GM19025 (cell line): ENCODE results near the gene TMEM161A.
"Not testable (repeated sequence)": the region's sequence is repeated elsewhere in the genome, so short reads cannot be mapped to it uniquely, and the experiment has no call there.

Experiments used
- ATAC-seq: cut with Tn5 transposase; IDR thresholded peaks from one replicate; pipeline ENCODE4 v1.9.1; 2021; ENCODE audit warnings: mild to moderate bottlenecking, low read depth, moderate library complexity; ENCODE audit not compliant: unreplicated experiment

The TMEM161A gene

DNA sequence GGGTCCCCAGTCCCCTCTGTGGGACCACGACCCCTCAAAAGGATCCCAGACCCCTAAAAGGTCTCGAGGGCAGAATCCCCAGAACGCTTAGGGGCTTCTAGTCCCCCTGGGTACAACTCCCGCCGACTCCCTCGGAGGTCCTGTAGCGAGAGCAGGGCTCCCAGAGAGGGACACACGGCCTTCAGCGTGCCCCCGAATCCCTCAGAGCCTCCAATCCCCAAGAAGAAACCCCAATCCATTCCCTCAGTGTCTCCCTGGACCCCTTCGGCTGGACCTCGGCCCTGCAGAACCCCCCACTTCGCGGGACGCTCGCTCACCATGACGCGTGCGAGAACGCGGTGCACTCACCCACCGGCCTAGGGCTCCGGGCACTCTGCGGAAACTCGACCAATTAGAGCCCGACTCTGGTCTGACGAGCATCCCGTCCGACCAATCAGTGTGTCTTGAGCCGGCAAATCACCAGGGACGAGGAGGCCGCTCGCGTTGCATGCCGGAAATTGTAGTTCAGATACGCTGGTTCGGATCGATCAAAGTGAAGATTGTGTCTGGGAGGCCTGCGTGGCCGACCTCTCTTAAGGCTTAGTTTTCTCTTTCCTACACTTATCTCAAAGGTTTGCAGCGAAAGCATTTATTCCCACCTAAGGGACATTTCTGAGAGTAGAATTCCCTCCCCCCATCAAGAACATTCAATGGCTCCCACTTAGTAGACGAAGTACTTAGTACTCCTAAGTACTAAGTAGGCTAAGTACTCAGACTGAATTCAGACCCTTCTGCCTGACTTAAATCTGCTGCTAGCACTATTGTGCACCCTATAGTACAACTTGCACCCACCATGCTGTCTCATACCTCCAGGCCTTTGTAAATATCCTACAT, at the start of gene TMEM161A:
TSS of gene TMEM161A (minus strand) at position 370 of the 873 bp plus-strand sequence. CDS start at position 320, 50 bp downstream.
- peak; percentile 99 for ATAC-seq

DNA sequence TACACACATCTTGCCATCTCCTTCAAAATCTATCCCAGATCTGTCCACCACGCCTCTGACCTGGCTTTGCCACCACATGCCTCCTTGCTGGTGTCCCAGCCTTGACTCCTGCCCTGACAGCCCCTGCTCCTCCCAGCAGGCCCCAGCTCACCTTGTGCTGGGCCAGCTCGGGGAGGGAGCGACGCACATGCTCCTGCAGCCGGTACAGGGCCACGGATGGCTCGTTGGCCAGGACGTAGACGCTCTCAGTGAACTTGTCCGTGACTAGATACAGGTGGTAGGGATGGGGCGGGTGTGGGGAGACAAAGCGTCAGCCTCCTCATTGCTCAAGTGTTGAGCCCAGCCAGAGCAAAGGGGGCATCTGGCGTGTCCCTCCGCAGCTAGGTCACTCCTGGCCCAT, 48.5 kb upstream of the TMEM161A start:
- no peak for ATAC-seq

DNA sequence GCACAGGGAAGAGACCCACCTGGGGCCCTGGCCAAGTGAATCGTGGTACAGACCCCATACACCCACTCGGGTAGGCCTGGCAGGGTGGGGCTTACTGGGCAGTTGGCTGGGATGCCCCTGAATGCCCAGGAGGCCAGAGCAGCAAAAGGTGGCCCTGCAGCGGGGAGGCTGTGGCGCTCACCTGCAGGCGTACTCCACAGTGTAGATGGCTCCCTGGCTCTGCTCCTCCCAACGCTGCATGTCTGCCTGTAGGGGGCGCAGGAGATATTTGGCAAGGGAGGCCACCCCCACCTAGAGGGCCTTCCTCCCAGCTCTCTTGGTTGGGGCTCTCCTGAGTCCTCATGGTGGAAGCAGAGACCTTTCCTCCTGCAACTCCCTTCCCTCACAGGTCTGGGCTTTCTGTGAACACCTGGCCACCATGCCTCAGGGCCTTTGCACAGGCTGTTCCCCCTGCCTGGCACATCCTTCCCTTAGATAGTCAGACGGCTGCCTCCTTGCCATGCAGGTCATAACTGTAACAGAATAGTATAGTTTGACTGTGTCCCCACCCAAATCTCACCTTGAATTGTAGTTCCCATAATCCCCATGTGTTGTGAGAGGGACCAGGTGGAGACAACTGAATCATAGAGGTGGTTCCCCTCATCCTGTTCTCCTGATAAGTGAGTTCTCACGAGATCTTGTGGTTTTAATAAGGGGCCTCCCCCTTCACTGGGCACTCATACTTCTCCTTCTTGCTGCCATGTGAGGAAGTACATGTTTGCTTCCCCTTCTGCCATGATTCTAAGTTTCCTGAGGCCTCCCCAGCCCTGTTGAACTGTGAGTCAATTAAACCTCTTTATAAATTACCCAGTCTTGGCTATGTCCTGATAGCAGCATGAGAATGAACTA, 47.8 kb upstream of the TMEM161A start:
- no peak for ATAC-seq

DNA sequence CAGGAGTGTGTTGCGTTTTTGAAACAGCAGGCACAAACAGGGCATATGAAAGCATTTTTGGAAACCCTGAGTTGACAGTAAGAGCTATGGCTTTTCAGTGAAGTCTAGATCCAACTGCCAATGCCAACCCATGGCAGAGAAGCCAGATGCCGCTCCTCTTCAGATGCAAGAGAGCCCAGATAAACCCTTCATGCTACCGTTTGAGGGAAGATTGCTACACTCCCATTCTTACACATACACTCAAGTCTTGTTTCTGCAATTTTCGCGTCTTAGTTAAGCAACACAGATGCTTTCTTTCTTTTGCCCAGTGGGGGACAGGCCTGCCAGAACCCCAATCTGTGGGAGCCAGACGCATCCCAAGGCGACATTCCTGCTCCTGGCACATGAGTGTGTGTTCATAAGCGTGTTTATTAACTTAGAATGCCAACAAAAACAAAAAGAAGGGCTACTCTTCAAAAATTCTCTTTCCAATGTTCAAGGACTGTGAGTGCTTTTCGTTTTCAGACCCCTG, 43.3 kb upstream of the TMEM161A start:
- ATAC-seq: no peak

DNA sequence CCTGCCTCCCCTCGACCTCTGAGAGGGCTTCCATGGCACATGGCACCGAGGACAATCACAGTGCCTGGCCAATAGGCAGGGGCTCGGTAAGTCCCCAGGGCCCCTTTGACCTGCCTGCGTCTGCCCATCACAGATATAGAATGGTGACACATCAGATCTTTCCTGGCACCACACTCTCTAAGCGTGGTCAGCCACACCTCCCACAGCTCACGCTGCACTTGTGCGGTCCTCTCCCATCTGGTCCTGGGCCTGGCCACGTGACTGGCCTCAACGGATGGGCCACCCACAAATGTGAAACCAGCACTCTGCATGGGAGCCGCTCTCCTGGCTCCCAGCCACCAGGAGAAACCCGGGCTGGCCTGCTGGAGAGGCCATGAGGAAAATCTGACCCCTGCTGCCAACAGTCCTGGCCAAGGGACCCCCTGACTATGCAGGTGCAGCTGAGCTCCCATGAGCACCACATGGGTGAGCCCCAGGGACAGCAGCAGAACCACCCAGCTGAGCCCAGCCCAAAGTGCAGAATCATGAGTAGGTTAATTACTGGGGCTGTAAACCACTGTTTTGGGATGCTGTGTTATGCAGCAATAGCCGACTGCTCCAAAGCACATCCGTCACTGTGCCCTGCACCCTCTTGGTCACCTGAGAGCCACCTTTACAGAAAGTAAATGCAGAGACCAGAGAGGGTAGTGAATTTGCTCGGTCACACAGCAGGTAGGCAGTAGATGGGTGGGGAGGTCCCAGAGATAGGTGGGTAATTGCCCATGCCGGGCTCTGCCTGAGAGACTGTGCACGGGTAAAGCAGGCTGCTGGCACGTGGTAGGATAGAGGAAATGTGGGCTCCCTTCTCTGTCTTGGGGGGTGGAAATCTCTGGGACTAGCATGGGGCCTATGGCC, 41.5 kb upstream of the TMEM161A start:
- ATAC-seq: no peak

DNA sequence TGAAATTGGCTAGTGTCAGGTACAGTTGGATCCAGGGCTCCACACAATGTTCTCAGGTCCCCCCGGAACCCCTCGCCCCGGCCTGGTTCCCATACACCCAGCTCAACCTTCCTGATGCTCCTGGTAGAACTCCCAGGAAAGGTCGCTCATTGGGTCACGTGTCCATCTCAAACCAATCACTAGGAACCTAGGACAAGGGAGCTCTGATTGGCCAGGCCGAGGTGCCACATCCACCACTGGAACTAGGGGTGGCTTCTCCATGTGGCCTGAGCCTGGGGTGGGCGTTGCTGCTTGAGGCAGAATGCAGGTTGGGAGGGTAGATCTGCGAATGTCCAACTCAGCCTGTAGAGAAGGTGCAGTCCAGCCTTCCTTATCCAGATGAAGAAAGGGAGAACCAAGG, 38.7 kb upstream of the TMEM161A start:
- ATAC-seq: no peak

DNA sequence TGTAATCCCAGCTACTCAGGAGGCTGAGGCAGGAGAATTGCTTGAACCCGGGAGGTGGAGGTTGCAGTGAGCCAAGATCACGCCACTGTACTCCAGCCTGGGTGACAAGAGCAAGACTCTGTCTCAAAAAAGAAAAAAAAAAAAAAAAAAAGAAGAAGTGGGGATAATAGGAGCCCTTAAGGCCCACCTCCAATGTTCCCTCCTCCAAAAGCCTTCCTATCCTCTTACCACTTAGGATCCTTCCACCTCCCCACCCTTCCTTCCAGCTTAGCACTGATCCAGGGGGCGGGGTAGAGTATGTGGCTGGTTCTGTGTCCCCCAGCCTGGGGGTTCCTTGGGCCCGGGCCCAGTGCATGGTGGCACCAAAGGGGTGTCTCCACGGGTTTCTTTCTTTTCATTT, 35.0 kb upstream of the TMEM161A start:
- ATAC-seq: not testable (repeated sequence)

DNA sequence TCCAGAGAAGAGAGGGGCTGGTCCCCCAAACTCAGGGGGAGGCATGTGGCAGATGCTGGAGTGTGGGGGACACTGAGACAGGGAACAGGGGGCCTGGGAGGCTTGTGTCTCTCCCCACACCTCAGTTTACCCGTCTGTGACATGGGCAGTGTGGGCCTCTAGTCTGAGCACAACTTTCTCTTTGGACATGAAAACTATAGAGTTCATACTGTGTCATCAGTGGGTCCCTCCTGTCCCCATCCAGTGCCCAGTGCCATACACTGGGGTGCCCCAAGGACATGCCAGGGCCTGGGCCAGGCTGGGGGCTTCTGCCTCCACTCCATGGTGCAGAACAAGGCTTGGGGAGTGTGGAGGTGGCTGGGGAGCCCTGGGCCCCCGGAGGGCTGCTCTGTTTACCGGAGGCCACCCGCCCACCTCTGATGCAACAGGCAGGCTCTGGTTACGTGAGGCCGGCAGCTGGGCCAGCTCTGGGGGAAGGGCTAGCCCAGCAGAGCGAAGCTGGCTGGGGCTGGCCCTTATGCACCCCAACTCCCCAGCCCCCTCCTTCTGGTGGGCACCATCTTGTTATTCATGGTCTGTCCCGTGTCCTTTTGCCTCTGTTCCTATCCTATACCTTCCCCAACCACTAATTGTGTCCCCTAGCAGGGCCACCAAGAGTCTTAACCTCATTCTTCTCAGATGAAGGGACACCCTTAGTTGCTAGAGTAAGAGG, 33.7 kb upstream of the TMEM161A start:
- ATAC-seq: no peak

DNA sequence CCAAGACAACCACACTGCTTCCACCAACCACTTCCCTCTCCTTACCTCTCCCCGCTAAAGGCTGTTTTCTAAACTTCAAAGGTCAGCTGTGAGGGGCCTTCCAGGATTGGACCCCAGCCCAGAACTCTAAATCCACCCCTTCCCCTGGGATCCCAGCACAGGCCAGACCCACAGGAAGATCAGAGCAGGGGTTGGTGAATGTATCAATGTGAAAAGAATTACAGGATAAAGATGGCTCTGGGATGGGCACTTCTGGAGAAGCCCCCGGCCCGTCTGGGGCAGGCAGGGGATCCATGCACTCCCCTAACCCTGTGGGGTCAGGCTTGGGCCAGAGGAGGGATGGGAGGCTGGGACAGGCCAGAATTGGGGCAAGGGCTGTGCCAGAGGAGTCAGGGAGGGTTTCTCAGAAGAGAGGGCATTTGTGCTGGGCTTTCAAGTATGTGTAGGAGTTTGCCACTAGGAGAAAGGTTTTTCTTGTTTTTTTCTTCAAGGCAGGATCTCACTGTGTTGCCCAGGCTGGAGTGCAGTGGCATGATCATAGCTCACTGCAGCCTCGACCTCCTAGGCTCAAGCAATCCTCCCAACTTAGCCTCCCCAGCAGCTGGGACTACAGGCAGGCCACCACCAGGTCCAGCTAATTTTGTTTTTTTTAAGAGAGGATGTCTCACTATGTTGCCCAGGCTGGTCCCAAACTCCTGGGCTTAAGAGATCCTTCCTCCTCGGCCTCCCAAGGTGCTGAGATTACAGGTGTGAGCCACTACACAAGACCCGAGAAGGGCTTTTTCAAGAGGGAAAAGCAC, 32.8 kb upstream of the TMEM161A start:
- no peak for ATAC-seq

DNA sequence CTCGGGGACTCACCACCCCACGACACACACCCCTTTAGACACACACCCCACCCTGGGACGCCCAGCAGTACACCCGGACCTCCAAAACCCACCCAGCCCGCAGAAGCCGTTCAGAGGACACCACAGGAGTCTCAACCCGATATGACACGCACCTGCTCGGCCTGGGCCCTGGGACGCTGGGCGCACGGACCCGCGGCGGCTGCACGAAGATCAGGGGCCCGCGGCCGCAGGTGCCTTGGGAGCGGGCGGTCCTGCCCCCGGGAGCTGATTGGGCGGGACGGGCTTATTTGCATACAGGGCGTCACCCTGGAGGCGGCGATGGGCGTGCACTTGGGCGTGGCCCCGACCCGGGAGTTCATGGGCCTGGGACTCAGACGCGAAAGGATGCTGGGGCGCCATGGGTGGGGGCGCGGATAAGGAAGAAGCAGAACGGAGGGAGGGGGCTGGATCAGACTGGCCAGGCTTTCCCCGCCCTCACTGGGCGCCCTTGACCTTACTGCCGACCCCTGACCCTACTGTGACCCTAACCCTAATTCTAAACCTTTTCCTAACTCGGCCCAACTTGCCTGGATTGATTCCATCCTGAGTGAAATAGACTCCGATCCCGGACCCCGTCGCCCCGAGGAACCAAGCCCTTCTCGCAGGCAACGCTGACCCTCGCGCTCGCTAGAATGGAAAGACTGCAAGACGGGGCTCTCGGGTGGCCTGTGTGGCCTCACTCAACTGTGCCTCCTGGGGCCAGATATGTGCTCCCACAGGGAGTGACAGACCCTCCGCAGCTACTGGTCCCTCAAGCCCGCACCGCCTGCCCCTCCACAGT, 32.0 kb upstream of the TMEM161A start, which contains the start of gene MEF2B:
TSS of gene MEF2B (minus strand) at position 211 of the 820 bp plus-strand sequence. CDS start 19,528 bp downstream, outside the sequence.
- peak; percentile 84 for ATAC-seq

DNA sequence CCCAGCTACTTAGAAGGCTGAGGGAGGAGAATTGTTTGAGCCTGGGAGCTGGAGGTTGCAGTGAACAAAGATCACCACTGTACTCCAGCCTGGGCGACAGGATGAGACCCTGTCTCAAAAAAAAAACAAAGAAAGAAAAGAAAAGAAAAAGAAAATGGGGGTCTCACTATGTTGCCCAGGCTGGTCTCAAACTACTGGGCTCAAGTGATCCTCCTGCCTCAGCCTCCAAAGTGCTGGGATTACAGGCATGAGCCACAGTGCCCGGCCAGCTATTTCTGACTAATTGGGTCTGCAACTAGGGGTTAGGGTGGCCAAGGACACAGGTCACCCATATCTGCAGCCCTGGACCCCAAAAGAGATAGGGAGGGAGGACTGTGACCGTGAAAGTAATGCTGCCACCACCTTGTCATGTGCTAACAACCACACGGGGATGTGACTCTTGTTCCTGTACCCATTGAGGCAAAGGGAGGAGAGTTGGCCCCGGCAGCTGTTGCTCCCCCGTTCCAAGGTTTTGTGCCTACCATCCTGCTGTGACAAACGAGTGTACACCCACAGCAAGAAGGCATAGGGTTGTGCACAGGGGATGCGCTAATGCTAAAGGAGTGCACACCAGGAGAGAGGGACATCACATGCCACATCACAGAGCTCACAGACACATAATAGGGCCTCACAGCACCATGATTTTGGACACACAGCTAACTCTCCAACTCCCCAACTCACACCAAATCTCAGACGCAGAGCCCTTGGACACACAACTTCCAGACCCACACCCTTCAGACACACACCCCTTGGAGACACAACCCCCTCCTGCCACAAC, 31.2 kb upstream of the TMEM161A start:
- no peak for ATAC-seq

DNA sequence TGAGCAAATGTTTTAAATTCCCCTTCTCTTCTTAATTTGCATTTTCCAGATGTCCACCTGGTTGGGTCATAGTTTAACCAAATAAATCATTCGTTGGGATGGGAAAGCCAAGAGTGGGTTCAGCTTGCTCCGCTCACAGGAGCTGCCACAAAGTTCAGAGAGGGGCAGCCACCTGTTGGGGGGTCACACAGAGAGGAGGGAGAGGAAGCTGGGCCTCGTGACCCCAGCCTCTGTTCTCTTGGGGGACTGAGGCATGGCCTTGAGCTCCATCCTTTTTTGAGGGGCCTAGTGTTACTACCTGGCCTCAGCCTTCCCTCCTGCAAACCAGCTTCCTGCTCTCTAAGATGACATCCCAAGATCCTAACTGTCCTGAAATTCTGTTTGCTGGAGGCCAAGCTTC, 29.3 kb upstream of the TMEM161A start:
- no peak for ATAC-seq

DNA sequence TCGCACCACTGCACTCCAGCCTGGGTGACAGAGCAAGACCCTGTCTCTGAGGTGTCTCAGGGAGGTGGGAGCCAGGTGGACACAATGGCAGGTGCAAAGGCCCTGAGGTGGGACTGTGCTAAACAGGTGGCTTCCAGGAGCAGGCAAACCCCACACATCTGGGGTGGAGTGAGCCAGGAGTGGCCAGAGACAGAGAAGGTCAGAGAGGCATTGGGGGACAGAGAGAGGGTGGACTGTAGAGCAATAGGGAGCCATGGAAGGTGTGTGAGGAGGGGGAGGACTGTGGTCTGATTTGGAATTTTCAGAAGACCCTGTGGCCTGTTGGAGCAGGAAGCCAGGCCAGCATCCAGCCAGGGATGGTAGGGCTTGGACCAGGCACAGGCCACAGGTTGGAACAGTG, 27.1 kb upstream of the TMEM161A start:
- ATAC-seq: no peak

DNA sequence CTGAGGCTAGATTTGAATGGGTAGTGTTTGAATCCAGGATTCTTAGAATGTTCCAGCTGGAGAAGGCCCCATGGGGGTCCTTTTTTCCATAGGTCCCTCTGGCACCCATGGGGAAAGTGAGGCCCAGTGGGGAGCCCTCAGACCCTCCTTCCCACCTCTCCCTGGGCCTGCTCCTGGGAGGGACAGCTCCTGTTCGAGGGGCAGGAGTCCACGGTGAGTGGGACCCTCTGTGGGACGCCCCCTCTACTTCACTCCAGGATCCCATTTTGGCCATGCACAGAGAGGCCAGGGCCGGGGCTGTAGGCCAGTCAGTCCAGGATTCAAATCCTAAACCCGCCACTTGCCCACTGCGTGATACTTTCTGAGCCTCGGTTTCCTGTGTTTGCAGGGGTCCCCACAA, 24.2 kb upstream of the TMEM161A start:
- no peak for ATAC-seq

DNA sequence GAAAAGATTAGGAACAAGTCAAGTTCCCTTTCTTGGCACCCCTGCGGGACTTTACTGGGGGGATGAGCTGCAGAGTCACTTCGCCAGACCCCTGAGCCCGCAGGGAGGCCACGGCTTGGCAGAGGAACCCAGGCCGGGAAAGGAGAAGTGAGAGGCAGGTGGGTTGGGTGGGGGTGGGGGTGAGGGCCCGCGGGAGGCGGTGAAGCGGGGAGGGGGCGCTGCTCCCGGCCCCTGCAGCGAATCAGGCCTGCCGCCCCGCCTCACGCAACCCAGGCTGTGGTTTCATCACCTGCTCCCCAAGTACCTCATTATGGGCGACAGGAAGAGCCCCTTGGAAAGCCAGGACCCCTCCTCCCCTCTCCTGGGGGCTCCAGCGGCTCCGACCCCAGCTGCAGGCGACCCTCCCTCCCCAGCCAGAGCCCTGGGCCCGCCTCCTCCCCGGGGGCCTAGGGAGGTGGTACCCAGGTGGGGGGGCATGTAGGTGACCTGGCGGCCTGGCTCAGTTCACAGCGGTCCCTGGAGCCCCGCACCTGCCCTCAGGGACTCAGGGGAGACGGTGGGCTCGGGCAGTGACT, 22.3 kb upstream of the TMEM161A start:
- no peak for ATAC-seq

DNA sequence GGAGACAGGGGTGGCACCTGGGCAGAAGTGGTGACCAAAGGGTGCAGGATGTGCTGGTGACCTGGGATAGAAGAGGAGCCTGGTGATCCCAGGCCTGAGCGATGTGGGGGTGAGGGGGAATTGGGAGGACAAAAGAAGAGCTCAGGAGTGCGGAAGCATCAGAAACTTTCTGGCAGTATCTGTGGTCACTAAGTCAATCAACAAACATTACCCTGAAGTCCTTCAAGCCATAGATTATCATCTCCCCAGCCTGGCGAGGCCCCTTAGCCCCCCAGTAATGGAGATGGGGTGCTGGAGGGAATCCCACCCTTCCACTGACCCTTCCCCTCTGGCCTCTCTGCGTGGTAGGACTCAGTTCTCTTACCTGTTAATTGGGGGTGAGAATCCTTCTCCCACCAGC, 21.3 kb upstream of the TMEM161A start:
- ATAC-seq: no peak

DNA sequence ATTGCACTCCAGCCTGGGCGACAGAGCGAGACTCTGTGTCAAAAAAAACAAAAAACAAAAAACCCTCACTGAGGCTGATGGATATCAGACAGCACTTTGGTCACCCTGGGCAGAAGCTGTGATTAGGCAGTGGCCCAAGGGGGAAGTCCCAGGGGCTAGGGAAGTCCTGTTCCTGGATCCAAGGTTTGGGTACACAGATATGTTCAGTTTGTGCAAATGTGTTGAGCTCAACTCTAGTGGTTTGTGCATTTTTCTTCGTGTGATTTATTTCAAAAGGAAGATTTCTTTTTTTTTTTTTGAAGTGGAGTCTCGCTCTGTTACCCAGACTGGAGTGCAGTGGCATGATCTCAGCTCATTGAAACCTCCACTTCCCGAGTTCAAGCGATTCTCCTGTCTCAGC, 19.5 kb upstream of the TMEM161A start:
- no peak for ATAC-seq
